ENCODE measurements around the gene FARP2.

- TF ChIP-seq CTCF (IDR thresholded peaks at IDR 0.05; ENCODE audit: low read depth, low read length, missing input control) (no peak), NR2F2 (IDR thresholded peaks at IDR 0.05) (no peak), GABPA (IDR thresholded peaks at IDR 0.05 in 1 of 2, conservative IDR thresholded peaks at IDR 0.05 in 1 of 2) (no peak), ATF3 (IDR thresholded peaks at IDR 0.05) (no peak), YY1 (IDR thresholded peaks at IDR 0.05) (no peak), TAF1 (conservative IDR thresholded peaks at IDR 0.05) (no peak)
- TF ChIP-seq, protein P1, sequence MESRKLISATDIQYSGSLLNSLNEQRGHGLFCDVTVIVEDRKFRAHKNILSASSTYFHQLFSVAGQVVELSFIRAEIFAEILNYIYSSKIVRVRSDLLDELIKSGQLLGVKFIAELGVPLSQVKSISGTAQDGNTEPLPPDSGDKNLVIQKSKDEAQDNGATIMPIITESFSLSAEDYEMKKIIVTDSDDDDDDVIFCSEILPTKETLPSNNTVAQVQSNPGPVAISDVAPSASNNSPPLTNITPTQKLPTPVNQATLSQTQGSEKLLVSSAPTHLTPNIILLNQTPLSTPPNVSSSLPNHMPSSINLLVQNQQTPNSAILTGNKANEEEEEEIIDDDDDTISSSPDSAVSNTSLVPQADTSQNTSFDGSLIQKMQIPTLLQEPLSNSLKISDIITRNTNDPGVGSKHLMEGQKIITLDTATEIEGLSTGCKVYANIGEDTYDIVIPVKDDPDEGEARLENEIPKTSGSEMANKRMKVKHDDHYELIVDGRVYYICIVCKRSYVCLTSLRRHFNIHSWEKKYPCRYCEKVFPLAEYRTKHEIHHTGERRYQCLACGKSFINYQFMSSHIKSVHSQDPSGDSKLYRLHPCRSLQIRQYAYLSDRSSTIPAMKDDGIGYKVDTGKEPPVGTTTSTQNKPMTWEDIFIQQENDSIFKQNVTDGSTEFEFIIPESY (IDR thresholded peaks at IDR 0.05): no peak
These were observed 5.0 kb upstream of the FARP2 start for GRCh38 chr2:241350878-241351639.

Measured in liver (tissue), 3 donors.